Astrocyte (in vitro differentiated cells and primary cell): ENCODE measurements around the gene FAM174C. TPM values are rescaled to one million over a fixed set of nuclear protein-coding genes. Genes with fewer than 3 reads are reported as not detected.
A peak's percentile ranks its signal among the peaks of the same experiment; 100 is the strongest.

Experiments
- DNase-seq: peaks from one replicate; pipeline ENCODE4 v3.0.0-alpha.2; 2010; ENCODE audit warnings: low read depth
- FAIRE-seq: peaks from 2 replicates; lab custom pipeline; 2011; peaks lifted over from hg19 to GRCh38; lab: Jason Lieb, UNC
- H2AFZ ChIP-seq: 2 replicates; pipeline ENCODE4 v1.6.0; 2012; ENCODE audit warnings: low read depth, low read length, inconsistent platforms
- H3K27ac ChIP-seq: 2 replicates; pipeline ENCODE4 v1.5.1; 2011; ENCODE audit warnings: low read depth, low read length, inconsistent platforms
- H3K27me3 ChIP-seq: 2 replicates; pipeline ENCODE4 v1.6.0; 2011; ENCODE audit warnings: low read length, inconsistent platforms; ENCODE audit not compliant: insufficient read depth
- H3K36me3 ChIP-seq: 2 replicates; pipeline ENCODE4 v1.5.1; 2011; ENCODE audit warnings: low read length, inconsistent platforms; ENCODE audit not compliant: insufficient read depth
- H3K4me1 ChIP-seq: 2 replicates; pipeline ENCODE4 v1.5.1; 2011; ENCODE audit warnings: low read length, inconsistent platforms; ENCODE audit not compliant: insufficient read depth
- H3K4me2 ChIP-seq: 2 replicates; pipeline ENCODE4 v1.6.0; 2012; ENCODE audit warnings: low read length, inconsistent platforms
- H3K4me3 ChIP-seq: 2 replicates; pipeline ENCODE4 v1.5.1; 2011; ENCODE audit warnings: low read depth, mild to moderate bottlenecking, low read length, inconsistent platforms; ENCODE audit not compliant: insufficient read depth
- H3K79me2 ChIP-seq: 2 replicates; pipeline ENCODE4 v1.6.0; 2012; ENCODE audit warnings: mild to moderate bottlenecking, low read length, inconsistent platforms; ENCODE audit not compliant: insufficient read depth
- H3K9ac ChIP-seq: 2 replicates; pipeline ENCODE4 v1.6.0; 2012; ENCODE audit warnings: mild to moderate bottlenecking, low read length, inconsistent platforms
- H3K9me3 ChIP-seq: 2 replicates; pipeline ENCODE4 v1.5.1; 2012; ENCODE audit warnings: low read depth, mild to moderate bottlenecking, low read length, inconsistent platforms; ENCODE audit not compliant: insufficient read depth
- H4K20me1 ChIP-seq: 2 replicates; pipeline ENCODE4 v1.6.0; 2012; ENCODE audit warnings: low read length, inconsistent platforms; ENCODE audit not compliant: insufficient read depth
- H3K27ac Mint-ChIP-seq: one replicate; pipeline ENCODE4 v1.8.0; 2021; ENCODE audit warnings: mild to moderate bottlenecking, mixed read lengths; ENCODE audit not compliant: unreplicated experiment
- H3K27me3 Mint-ChIP-seq: one replicate; pipeline ENCODE4 v1.8.0; 2021; ENCODE audit warnings: low read depth, mixed read lengths; ENCODE audit not compliant: unreplicated experiment
- H3K36me3 Mint-ChIP-seq: one replicate; pipeline ENCODE4 v1.8.0; 2021; ENCODE audit warnings: low read depth, mixed read lengths; ENCODE audit not compliant: unreplicated experiment
- H3K4me1 Mint-ChIP-seq: one replicate; pipeline ENCODE4 v1.8.0; 2021; ENCODE audit warnings: low read depth, mixed read lengths; ENCODE audit not compliant: unreplicated experiment
- H3K4me3 Mint-ChIP-seq: one replicate; pipeline ENCODE4 v1.8.0; 2021; ENCODE audit warnings: mild to moderate bottlenecking, moderate library complexity, mixed read lengths; ENCODE audit not compliant: unreplicated experiment
- H3K9me3 Mint-ChIP-seq: one replicate; pipeline ENCODE4 v1.8.0; 2021; ENCODE audit warnings: mild to moderate bottlenecking, mixed read lengths; ENCODE audit not compliant: unreplicated experiment
- EZH2 ChIP-seq: IDR thresholded peaks from 2 replicates; pipeline ENCODE4 v1.6.1; 2012; ENCODE audit warnings: mild to moderate bottlenecking, low read length, inconsistent platforms; ENCODE audit not compliant: insufficient read depth
- total RNA-seq: library from RNA; stranded (reverse); gene quantifications from 2 replicates; pipeline ENCODE4 v1.2.1, GENCODE V29; 2021
- TF ChIP-seq, protein P1 (sequence below): IDR thresholded peaks from 2 replicates; pipeline ENCODE4 v1.5.1; 2011; ENCODE audit warnings: low read depth, mild to moderate bottlenecking, inconsistent platforms, low read length, moderate library complexity; ENCODE audit not compliant: insufficient read depth

The FAM174C gene
- total RNA-seq, 1 donor from 2014 or later, result 50.5 TPM

DNA sequence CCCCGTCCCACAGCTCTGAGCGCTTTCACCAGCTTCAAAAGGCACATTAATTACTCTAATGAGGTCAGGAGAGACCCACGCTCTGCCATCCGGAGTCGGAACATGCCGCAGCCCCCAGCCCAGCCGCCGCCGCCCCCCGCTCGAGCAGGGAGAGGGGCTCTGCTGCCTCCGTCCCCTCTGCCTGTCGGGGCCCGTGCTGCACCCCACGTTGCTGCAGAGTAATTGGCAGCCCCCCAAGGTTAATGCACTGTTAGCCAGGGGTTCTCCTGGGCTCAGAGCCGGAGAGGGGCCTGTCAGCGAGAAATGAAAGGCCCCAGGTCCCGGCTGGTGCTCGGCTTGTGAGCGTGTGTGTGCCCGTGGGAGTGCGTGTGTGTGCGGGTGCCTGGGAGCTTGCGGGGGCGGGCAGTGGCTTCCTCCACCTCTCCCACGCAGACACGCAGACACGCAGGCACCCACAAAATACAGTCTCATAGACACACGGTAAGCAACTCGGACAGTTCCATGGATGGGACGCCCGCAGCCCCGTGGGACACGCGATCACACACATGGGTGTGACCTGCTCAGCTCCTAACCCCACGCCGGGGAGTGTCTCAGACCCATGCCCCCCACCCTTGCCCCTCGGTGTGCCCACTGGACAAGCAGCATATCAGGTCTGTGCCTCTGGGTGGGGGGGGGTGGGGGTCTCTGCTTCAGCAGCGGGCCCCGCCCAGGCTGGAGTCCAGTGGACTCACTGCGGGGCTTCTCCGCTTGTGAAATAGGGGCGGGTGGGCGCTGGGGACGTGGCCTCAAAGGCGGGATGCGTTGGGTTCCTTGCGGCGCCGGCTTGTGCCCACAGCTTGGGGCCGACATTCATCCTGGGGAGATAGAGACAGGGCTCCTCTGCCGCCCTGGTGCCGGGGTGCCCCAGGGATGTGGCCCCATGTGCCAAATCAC lies 5.6 kb downstream of the FAM174C start:
- Mint-ChIP-seq H3K36me3 (peaks cover 4% of the 10 kb centered on the region), H3K4me1 (peaks cover 1% of the 10 kb centered on the region), H3K27ac (peak overlapping the region; percentile 77), H3K4me3 (peak overlapping the region; percentile 66), H3K9me3 (no peaks in the 10 kb centered on the region), H3K27me3 (peaks cover 6% of the 10 kb centered on the region)
- Histone ChIP-seq H2AFZ (no peak overlapping the region), H3K4me2 (no peak overlapping the region), H3K4me3 (no peak overlapping the region), H3K9me3 (no peaks in the 10 kb centered on the region), H3K9ac (no peak overlapping the region), H3K27ac (no peak overlapping the region), H3K27me3 (peaks cover 11% of the 10 kb centered on the region), H3K36me3 (peaks cover 5% of the 10 kb centered on the region), H3K79me2 (peaks cover 15% of the 10 kb centered on the region), H4K20me1 (peaks cover 30% of the 10 kb centered on the region), H3K4me1 (peaks cover 9% of the 10 kb centered on the region)
- FAIRE-seq (no peak), DNase-seq (no peak)
- TF ChIP-seq EZH2, result no peak
- TF ChIP-seq, protein P1, sequence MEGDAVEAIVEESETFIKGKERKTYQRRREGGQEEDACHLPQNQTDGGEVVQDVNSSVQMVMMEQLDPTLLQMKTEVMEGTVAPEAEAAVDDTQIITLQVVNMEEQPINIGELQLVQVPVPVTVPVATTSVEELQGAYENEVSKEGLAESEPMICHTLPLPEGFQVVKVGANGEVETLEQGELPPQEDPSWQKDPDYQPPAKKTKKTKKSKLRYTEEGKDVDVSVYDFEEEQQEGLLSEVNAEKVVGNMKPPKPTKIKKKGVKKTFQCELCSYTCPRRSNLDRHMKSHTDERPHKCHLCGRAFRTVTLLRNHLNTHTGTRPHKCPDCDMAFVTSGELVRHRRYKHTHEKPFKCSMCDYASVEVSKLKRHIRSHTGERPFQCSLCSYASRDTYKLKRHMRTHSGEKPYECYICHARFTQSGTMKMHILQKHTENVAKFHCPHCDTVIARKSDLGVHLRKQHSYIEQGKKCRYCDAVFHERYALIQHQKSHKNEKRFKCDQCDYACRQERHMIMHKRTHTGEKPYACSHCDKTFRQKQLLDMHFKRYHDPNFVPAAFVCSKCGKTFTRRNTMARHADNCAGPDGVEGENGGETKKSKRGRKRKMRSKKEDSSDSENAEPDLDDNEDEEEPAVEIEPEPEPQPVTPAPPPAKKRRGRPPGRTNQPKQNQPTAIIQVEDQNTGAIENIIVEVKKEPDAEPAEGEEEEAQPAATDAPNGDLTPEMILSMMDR, result no peak

GRCh38 chr19:1281569-1282287 lies 6.4 kb downstream of the FAM174C start:
- peaks cover 1% of the 10 kb centered on the region for H3K4me1 Mint-ChIP-seq
- H3K79me2 ChIP-seq, result peaks cover 6% of the 10 kb centered on the region
- H3K9me3 Mint-ChIP-seq, result no peaks in the 10 kb centered on the region
- H3K4me3 ChIP-seq, result no peak overlapping the region
- peaks cover 30% of the 10 kb centered on the region for H4K20me1 ChIP-seq
- TF ChIP-seq, protein P1, result no peak
- TF ChIP-seq EZH2, result no peak
- H3K4me1 ChIP-seq, result peaks cover 1% of the 10 kb centered on the region
- peaks cover 6% of the 10 kb centered on the region for H3K27me3 Mint-ChIP-seq
- no peaks in the 10 kb centered on the region for H3K9me3 ChIP-seq
- no peak overlapping the region for H3K9ac ChIP-seq
- peaks cover 4% of the 10 kb centered on the region for H3K36me3 Mint-ChIP-seq
- H3K4me2 ChIP-seq, result no peak overlapping the region
- H3K27ac Mint-ChIP-seq, result no peak overlapping the region
- H3K4me3 Mint-ChIP-seq, result peak overlapping the region; percentile 34
- H3K27ac ChIP-seq, result no peak overlapping the region
- peaks cover 15% of the 10 kb centered on the region for H3K27me3 ChIP-seq
- H2AFZ ChIP-seq, result no peak overlapping the region
- DNase-seq, result no peak
- no peak for FAIRE-seq
- peaks cover 5% of the 10 kb centered on the region for H3K36me3 ChIP-seq
